HG03135 (cell line): ENCODE measurements around the gene ENDOD1.
A peak's percentile ranks its signal among the peaks of the same experiment; 100 is the strongest.
"Not testable (repeated sequence)": the region's sequence is repeated elsewhere in the genome, so short reads cannot be mapped to it uniquely, and the experiment has no call there.

Source experiments
- ATAC-seq: cut with Tn5 transposase; IDR thresholded peaks from one replicate; pipeline ENCODE4 v1.9.1; 2021; ENCODE audit warnings: mild to moderate bottlenecking, moderate library complexity; ENCODE audit not compliant: unreplicated experiment

Gene ENDOD1

DNA sequence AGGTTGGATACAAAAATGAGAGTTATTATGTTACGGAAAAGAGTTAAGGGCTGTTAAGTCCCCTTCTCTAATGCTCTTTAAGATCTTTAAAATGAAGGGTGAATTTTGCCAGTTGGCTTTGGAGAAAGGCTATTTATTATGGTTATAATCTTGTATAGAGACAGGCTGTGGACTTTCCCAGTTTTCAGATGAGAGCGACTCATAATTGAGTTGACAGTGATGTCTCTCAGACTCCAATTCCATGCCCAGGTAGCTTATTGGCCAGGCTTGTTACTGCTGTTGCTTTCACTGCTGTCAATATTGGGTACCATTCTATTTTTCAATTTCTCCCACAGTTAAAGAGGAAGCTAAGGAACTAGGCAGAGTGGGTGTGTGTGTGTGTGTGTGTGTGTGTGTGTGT, 13.1 kb downstream of the ENDOD1 start:
- ATAC-seq, result no peak

DNA sequence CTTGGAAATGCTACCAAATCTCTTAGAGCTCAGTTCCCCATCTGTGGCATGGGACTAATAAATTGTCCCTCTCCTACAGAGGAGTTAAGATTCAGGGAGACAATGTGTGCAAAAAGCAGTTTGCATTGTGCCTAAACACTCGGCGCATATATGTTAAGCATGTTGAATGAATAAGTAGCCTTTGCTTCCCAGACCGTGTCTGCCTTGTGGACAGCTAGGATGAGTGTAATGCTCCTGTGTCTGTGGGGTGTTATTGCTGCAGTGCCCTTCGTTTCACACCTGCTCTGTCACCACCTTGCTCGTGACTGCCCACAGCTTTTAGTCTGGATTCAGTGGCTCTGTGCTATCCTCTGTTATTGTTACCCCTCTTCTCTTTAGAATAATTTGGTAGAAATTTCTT, 14.1 kb downstream of the ENDOD1 start:
- ATAC-seq, result no peak

DNA sequence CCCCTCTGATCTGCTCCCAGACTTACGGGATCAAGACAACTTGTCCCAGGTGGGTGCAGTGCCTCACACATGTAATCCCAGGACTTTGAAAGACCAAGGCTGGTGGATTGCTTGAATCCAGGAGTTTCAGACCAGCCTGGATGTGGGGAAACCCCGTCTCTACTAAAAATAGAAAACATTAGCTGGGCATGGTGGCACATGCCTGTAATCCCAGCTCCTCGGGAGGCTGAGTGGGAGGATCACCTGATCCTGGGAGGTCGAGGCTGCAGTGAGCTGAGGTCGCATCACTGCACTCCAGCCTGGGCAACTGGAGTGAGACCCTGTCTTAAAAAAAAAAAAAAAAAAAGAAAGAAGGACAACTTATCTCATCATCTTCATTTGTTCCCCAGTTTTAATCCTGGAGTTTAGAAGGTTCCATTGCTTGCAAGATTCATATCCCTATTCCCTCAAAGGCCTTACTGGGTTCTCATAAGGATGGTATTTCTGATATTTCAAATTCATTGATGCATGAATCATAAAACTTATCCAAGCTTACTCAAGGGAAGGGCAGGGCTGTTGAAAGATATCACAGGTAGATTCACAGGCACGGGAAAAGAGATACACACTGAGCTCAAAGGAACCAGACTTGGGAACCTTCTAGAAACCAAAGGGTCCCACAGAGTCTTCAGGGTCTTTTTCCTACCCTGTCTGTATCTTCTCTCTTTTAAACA, 14.6 kb downstream of the ENDOD1 start:
- no peak for ATAC-seq

DNA sequence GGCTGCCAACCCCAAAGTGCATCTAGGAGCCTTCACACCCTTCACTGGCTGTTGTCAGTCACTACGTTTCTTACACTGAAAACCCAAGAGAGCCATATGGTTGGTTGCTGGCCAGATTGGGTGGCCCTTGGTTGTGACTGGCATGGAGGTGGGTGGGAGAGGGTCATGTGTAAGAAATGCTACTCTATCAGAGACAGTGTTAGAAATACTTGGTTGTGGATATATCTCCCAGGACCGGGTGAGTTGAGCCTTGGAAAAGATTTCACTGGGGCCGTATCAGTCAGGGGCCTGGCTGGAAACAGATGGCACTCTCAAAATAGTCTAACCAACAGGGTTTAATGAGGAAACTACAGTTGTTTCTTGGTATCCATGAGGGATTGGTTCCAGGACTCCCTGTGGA, 15.2 kb downstream of the ENDOD1 start:
- no peak for ATAC-seq

DNA sequence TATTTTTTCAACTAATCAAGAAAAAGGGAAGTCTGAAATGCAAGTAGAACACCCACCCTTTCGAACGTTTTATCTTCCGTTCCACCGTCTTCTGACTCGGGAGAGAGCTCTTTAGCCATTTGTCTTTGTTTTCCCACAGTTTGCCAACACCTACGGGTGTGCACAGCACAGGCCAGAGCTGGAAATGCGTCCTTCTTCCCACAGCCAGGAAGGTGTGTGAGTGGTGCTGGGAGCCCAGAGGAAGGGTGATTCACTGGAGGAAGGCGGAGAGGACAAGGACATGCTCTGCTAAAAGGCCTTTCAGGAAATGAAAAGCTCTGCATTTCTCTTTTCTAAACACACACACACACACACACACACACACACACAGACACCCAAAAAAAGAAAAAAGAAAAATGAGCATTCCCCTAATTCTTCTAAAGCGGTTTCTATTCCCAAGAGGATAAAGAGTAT, 18.5 kb downstream of the ENDOD1 start:
- no peak for ATAC-seq

DNA sequence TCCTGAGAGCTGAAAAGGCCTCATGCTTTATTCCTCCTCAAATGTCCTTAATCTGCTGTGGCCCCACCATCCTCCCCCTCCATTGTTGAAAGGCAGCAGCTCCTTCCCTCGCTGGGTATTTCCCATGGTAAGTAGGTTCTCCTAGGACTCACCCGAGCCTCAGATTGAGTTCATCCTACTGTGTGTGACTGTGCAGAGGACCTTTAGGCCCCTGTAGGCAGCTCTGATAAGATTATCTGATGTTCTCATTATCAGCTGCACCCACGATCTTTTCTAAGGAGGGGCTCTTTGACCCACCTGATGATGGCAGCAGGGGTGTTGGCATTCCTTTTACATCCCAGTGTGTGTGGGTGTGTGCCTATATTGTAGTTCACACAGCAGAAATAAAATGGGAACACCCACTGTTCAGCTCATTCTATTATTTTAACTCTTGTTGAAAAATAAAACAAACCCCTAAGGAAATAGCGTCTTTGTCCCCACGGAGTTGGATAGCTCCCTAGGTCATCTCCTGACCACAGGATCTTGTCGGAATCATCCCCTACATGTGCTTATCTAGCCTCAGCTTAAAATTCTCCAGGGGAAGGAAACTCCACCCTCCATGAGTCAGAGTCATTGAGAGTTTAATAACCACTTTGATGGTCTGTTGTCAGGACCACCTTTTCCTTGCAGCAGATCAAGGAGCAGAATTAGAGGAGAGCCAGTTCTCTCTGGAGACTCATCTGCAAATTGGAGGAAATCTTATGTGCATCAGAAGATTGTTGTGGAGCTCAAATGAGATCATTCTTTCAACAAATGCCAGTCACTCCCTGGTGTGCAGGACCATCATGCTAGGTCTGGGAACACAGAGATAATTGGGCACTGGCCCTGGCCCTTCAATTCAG, 19.3 kb downstream of the ENDOD1 start:
- ATAC-seq, result no peak

DNA sequence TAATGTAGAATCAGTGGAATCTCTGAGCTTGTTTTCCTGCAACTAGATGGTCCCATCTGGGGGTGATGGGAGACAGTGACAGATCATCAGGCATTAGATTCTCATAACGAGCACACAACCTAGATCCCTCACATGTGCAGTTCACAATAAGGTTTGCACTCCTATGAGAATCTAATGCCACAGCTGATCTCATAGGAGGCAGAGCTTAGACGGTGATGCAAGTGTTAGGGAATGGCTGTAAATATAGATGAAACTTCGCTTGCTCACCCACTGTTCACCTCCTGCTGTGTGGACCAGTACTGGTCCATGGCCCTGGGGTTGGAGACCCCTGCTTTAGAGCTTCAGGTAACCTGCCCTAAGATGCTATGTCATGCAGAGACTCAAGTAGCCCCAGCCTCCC, 21.8 kb downstream of the ENDOD1 start:
- not testable (repeated sequence) for ATAC-seq

DNA sequence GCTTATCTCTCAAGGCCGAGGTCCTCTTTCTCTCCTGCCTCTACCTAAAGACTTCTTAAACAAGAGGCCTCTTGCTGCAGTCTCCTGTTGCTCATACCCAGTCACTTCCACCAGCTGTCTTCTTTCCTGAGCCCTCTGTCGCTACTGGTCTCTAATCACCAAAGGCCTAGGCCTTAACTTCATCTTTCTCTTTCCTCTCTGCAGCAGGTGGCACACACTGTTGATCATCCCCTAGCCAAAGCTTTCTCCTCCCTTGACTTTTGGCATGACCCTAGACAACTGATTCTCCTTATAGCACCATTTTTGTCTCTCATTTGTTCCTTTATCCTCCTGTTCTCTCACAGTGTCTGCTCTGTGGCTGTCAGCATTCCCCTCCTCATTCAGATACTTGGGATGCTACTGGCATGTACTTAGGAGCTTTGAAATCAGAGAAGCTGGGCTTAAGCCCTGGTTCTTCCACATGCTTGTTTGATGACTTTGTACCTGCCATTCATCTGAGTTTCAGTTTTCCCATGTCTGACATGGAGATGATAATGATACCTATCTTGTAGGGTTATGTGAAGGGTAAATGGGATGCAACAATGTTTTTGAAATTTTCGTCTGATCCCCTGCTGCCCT, 22.4 kb downstream of the ENDOD1 start:
- ATAC-seq, result no peak

DNA sequence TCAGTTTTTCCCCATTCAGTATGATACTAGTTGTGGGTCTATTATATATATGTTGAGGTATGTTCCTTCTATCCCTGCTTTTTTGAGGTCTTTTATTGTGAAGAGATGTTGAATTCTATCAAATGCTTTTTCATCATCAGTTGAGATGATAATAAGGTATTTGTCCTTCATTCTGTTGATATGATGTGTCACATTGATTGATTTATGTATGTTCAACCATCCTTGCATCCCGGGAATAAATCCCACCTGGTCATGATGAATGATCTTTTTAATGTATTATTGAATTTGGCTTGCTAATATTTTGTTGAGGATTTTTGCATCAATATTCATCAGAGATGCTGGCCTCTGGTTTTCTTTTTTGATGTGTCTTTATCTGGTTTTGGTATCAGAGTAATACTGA, 26.0 kb downstream of the ENDOD1 start:
- ATAC-seq, result no peak

DNA sequence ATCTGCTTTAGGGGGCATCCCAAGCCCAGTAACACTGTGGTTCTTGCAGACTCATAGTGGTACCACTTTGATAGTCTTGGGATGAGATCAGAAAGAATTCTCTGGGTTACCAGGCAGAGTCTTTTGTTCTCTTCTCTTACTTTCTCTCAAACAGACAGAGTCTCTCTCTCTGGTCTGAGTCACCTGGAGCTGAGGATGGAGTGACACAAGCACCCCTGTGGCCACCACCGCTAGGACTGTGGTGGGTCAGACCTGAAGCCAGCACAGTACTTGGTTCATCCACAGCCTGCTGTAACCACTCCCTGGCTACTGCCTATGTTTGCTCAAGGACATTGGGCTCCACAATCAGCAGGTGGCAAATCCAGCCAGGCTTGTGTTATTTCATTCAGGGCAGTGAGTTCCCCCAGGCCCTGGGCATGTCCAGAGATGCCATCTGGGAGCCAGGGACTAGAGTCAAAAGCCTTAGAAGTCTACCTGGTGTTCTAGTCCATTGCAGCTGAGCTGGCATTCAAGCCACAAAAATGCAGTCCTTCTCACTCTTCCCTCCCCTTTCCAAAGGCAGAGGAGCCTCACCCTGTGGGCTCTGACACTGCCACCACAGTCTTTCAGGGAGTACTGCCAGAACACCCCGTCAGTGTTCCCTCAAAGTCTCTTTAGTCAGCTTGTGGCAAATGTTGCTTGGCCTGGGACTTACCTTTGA, 29.9 kb downstream of the ENDOD1 start:
- ATAC-seq, result no peak

DNA sequence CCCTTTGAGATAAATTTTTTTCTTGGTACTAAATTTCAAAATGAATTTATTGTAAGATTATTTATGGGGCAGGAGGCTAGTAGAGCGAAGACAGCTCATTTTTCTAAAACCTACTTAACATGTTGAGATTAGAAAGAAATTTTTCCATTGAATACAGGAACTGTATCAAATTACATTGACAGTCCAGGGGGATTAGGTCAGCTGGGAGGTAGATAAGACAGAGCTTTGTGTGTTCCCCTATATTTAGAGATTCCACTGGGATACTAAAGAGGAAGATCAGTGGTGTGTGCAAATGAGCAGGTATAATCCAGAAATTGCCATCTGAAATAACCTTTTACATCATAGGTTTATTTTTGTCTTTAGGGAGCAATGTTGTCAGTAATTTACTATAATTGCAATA, 32.1 kb downstream of the ENDOD1 start:
- ATAC-seq, result no peak

DNA sequence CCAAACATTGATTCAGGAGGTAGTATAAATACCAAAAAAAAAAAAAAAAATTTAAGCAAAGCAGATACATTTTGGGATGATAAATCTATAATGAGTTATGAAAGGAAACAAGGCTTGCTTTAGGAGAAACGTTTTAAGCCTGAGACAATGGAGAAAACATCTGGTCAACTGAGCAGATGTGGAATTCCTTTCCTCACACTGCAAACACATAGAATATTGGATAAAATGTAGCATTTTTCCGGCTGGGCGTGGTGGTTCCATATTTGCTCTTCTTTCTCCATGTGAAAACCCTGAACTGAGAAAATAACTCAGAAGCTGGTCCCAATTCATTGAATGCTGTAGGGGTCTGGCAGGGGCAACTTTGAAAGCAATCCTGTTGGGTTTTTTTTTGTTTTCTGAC, 33.9 kb downstream of the ENDOD1 start:
- ATAC-seq, result no peak

DNA sequence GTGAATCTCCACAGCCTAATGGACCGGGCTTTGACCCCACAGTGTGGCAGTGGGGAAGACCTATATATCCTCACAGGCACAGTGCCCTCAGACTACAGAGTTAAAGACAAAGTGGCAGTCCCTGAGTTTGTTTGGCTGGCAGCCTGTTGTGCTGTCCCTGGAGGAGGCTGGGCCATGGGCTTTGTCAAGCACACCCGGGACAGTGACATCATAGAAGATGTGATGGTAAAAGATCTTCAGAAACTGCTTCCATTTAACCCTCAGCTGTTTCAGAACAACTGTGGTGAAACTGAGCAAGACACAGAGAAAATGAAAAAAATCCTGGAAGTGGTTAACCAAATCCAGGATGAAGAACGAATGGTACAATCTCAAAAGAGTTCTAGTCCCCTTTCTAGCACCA, 39.0 kb downstream of the ENDOD1 start:
- no peak for ATAC-seq

DNA sequence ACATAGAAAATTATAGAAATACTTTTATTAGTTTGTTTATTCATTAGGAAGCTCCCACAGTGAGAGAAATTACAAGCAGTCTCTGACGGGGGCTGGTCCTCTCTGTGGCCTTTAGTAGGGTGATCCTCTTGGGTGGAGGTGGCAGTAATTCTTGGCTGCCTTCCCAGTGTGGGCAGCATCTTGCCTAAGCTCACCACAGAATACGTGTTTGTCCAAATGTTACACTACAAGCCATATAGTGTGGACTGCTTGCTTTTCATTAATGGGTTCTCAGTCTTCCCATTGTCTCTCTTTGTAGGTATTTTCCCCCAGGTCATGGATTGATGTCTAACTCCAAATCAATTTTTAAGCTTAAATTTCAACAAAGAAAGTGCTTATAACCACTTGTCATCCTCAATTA, 43.3 kb downstream of the ENDOD1 start:
- ATAC-seq, result no peak

DNA sequence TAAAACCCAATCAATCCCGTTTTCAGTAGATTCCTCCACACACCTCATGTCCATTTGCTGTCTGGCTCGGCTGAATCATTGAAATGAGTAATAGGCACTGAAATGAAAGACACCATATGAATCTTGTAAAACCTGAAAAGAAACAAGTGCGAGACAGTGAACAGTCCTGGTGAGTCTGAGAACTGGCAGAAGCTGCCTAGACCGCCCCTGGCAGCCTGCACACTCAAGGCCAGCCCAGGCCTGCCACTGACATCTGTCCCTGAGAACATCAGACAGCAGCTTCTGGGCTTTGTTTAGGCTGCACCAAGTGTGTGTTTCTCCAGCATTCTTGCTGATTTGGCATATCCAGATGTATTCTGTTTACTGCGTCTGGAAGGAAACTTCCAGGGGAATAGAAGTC, 44.8 kb downstream of the ENDOD1 start:
- ATAC-seq, result no peak

DNA sequence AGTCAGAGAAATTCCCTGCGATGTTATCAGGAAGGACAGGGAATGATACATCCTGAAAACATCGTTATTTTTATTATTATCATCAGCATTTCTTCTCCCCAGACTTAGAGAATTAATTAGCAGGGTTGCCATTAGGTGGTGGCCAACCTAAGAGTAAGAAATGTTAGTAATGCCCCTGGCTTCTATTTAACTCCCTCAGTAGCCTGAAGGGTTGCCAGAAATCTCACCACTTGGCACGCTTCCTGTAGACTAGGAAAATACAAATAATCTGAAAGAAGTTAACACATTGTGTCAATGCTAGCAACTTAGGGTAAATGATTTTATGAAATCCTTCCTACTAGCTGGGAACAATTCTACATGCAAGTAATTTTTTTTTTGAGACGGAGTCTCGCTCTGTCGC, 45.5 kb downstream of the ENDOD1 start:
- no peak for ATAC-seq

DNA sequence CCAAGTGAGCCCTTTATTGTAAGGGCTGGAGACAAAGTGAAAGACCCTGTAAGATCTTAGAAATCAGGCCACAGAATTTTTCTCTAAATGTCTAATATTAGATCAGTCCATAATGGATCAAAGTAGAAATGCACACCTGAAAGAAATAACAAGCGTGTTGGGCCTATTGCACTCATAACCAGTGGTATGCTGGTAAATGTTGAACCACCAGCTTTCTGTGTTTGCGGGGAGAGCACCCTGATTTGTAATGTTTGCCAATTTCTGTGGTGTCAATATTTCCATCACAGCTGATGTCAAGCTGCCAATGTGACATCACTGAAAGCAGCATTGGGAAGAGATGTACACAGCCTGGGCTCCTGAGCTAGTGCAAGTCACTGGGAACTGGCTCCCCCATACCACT, 46.2 kb downstream of the ENDOD1 start:
- ATAC-seq, result no peak

DNA sequence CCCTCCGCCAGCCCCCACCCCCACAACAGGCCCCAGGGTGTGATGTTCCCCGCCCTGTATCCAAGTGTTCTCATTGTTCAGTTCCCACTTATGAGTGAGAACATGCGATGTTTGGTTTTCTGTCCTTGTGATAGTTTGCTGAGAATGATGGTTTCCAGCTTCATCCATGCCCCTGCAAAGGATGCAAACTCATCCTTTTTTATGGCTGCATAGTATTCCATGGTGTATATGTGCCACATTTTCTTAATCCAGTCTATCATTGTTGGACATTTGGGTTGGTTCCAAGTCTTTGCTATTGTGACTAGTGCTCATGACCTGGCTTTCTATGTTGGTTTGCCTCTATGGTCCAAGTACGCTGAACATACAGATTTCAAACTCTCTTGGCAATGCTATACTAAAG, 47.1 kb downstream of the ENDOD1 start:
- not testable (repeated sequence) for ATAC-seq

DNA sequence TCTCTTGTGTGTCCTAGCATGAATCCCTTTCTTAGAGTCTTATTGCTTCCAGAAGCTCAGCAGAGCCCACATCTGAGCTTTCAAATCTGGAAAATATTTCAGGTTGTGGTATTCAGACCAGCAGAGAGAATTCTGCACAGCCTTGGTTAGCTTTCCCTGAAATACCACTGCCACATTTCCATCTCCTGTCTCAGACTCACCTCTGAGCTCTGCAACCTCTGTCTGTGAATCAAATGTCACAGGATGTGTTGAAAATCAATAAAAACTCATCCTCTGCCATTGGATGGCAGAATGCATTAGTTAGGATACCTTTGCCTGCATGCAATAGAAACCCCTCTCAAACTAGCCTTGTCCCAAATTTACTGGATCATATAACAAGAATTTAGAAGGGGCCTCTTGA, 47.7 kb downstream of the ENDOD1 start:
- no peak for ATAC-seq

DNA sequence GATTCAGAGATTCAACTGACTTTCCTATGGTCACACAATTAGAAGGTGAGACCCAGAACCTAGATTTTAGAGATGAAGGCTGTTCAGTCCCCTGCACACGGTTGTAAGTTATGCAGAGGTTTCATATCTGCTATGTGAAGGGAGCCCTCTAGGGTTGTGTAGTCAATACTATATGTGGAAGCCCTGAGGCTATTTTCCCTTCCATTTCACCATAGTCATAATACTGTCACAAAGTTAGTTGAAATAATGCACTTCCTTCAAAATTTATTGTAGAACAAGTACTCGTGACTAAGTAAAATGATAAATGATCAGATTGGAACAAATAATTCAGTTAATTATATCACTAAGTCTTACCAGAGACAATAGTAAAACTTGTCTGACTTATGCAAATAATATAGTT, 48.8 kb downstream of the ENDOD1 start:
- peak; percentile 64 for ATAC-seq

DNA sequence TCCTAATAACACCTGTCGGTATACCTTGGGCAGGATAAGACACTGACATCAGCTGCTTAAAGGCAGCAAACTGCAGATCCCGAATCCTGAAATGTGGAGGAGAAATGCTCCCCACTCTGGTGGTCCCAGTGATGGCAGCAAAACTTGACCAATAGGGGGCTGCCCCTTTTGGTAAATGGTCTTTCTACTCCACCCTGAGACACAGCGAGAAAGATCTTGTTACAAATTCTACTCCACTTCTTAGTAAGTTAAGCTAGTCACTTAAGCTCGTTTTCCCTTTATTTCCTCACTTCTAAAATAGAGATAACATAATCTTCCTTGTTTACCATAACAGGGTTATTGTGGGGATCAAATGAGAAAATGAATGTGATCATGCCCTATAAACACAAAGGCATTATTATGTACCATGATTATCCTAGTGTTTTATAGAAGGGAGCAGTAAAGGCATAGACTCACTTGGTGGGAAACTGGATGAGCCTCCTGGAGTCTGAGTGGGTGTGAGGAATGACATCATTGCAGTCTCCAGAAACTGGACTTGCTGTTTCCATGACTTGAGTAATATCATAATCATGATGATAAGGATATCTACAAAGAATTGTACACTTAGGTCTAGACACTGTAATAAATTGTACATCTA, 50.9 kb downstream of the ENDOD1 start:
- ATAC-seq, result no peak
